BE2C (cell line): ENCODE data around the gene ENAM.
"Not testable (repeated sequence)": the region's sequence is repeated elsewhere in the genome, so short reads cannot be mapped to it uniquely, and the experiment has no call there.

Experiments
- DNase-seq: peaks from one replicate; pipeline ENCODE4 v3.0.0-alpha.2; 2020
- H3K27me3 ChIP-seq: fragments of 250-450 bp; sonication (Bioruptor Pico); 2 replicates; pipeline ENCODE4 v1.5.1; 2020; ENCODE audit warnings: mild to moderate bottlenecking
- H3K36me3 ChIP-seq: fragments of 250-450 bp; sonication (Bioruptor Pico); 2 replicates; pipeline ENCODE4 v1.5.1; 2020; ENCODE audit warnings: mild to moderate bottlenecking
- H3K4me1 ChIP-seq: fragments of 250-450 bp; sonication (Bioruptor Pico); 2 replicates; pipeline ENCODE4 v1.5.1; 2020
- H3K4me3 ChIP-seq: 2 replicates; pipeline ENCODE4 v1.5.1; 2011; ENCODE audit warnings: low read depth, low read length
- H3K9me3 ChIP-seq: fragments of 250-450 bp; sonication (Bioruptor Pico); 2 replicates; pipeline ENCODE4 v1.5.1; 2020
- CTCF ChIP-seq: IDR thresholded peaks from 2 replicates; pipeline ENCODE4 v1.5.1; 2012; ENCODE audit warnings: mild to moderate bottlenecking, low read depth, low read length

The ENAM gene

GRCh38 chr4:70632028-70632427, 3.5 kb downstream of the ENAM start:
- Histone ChIP-seq H3K4me1 (no peaks in the 10 kb centered on the region), H3K27me3 (no peaks in the 10 kb centered on the region; the same call in 1 of the 2 replicates), H3K36me3 (no peaks in the 10 kb centered on the region), H3K9me3 (no peaks in the 10 kb centered on the region), H3K4me3 (no peak overlapping the region)
- TF ChIP-seq CTCF: no peak
- DNase-seq: no peak

GRCh38 chr4:70634482-70634881, 5.9 kb downstream of the ENAM start:
- DNase-seq: no peak
- no peaks in the 10 kb centered on the region for H3K36me3 ChIP-seq
- no peak overlapping the region for H3K4me3 ChIP-seq
- peaks cover 5% of the 10 kb centered on the region for H3K27me3 ChIP-seq
- TF ChIP-seq CTCF: no peak
- H3K4me1 ChIP-seq: no peaks in the 10 kb centered on the region
- H3K9me3 ChIP-seq: no peaks in the 10 kb centered on the region

GRCh38 chr4:70637239-70637913, 8.8 kb downstream of the ENAM start:
- DNase-seq: no peak
- TF ChIP-seq CTCF: no peak
- H3K4me3 ChIP-seq: no peak overlapping the region
- no peaks in the 10 kb centered on the region for H3K9me3 ChIP-seq
- H3K4me1 ChIP-seq: no peaks in the 10 kb centered on the region
- H3K36me3 ChIP-seq: no peaks in the 10 kb centered on the region
- H3K27me3 ChIP-seq: peaks cover 5% of the 10 kb centered on the region

- DNase-seq: no peak
- H3K36me3 ChIP-seq: no peaks in the 10 kb centered on the region
- no peaks in the 10 kb centered on the region for H3K4me1 ChIP-seq
- no peak for TF ChIP-seq CTCF
- H3K9me3 ChIP-seq: no peaks in the 10 kb centered on the region
- peaks cover 5% of the 10 kb centered on the region for H3K27me3 ChIP-seq
- no peak overlapping the region for H3K4me3 ChIP-seq
Measured at GRCh38 chr4:70640192-70640591, 11.6 kb downstream of the ENAM start.

- not testable (repeated sequence) for DNase-seq, H3K4me1 ChIP-seq, H3K27me3 ChIP-seq, H3K36me3 ChIP-seq, H3K4me3 ChIP-seq, H3K9me3 ChIP-seq
Measured at GRCh38 chr4:70650741-70651140, 22.2 kb downstream of the ENAM start.

GRCh38 chr4:70651864-70652506, 23.4 kb downstream of the ENAM start:
- H3K4me3 ChIP-seq: peak overlapping the region; percentile 27
- 0 out of 2 replicates have a peak, but pooled peaks cover 3% of the 10 kb centered on the region for H3K27me3 ChIP-seq
- no peak for DNase-seq
- TF ChIP-seq CTCF: peak; percentile 53
- no peaks in the 10 kb centered on the region for H3K36me3 ChIP-seq
- no peaks in the 10 kb centered on the region for H3K4me1 ChIP-seq
- no peaks in the 10 kb centered on the region for H3K9me3 ChIP-seq
